SK-N-SH treated with all-trans-retinoic acid at 6 μM for 48 hours (cell line): Measurements from ENCODE around the gene GHRL.

Experiments used
- ATAC-seq: fragments of 200-7000 bp; cut with Tn5 transposase; 3 replicates; pipeline ENCODE4 v1.9.1; 2020; ENCODE audit warnings: mild to moderate bottlenecking, moderate library complexity
- ARNTL ChIP-seq: fragments of 450-650 bp; formaldehyde crosslinking; IDR thresholded peaks from 2 replicates; pipeline ENCODE4 v1.5.0; 2020; ENCODE audit warnings: low read depth, mild to moderate bottlenecking, moderate library complexity, borderline replicate concordance
- BACH2 ChIP-seq: fragments of 250-450 bp; sonication (Bioruptor Pico); IDR thresholded peaks from 2 replicates; pipeline ENCODE4 v1.9.0; 2021; ENCODE audit warnings: mild to moderate bottlenecking, borderline replicate concordance
- CSDC2 ChIP-seq: fragments of 250-450 bp; sonication (Bioruptor Pico); IDR thresholded peaks from 2 replicates; pipeline ENCODE4 v1.5.0; 2020; ENCODE audit warnings: mild to moderate bottlenecking, moderate library complexity
- ESRRG ChIP-seq: fragments of 250-450 bp; sonication (Bioruptor Pico); IDR thresholded peaks from 2 replicates; pipeline ENCODE4 v1.6.1; 2021; ENCODE audit warnings: mild to moderate bottlenecking
- ISL1 ChIP-seq: fragments of 250-450 bp; sonication (Bioruptor Pico); IDR thresholded peaks from 2 replicates; pipeline ENCODE4 v2.1.2; 2022; ENCODE audit warnings: mild to moderate bottlenecking, moderate library complexity
- PATZ1 ChIP-seq: fragments of 250-450 bp; sonication (Bioruptor Pico); IDR thresholded peaks from 2 replicates; pipeline ENCODE4 v1.8.0; 2020; ENCODE audit warnings: mild to moderate bottlenecking, moderate library complexity, borderline replicate concordance
- RARB ChIP-seq: fragments of 250-450 bp; sonication (Bioruptor Pico); IDR thresholded peaks from 2 replicates; pipeline ENCODE4 v1.8.0; 2021; ENCODE audit warnings: mild to moderate bottlenecking, moderate library complexity
- SNAI2 ChIP-seq: fragments of 250-450 bp; sonication (Bioruptor Pico); IDR thresholded peaks from 2 replicates; pipeline ENCODE4 v1.5.0; 2020; ENCODE audit warnings: mild to moderate bottlenecking, moderate library complexity
- TCF4 ChIP-seq: fragments of 250-450 bp; sonication (Bioruptor Pico); IDR thresholded peaks from 2 replicates; pipeline ENCODE4 v1.8.0; 2021; ENCODE audit warnings: mild to moderate bottlenecking, moderate library complexity, borderline replicate concordance
- TOX ChIP-seq: fragments of 250-450 bp; sonication (Bioruptor Pico); IDR thresholded peaks from 2 replicates; pipeline ENCODE4 v1.8.0; 2021; ENCODE audit warnings: mild to moderate bottlenecking, moderate library complexity, borderline replicate concordance
- ZC3H10 ChIP-seq: fragments of 250-450 bp; sonication (Bioruptor Pico); IDR thresholded peaks from 2 replicates; pipeline ENCODE4 v1.5.1; 2021; ENCODE audit warnings: mild to moderate bottlenecking, moderate library complexity
- ZFP3 ChIP-seq: fragments of 250-450 bp; sonication (Bioruptor Pico); IDR thresholded peaks from 2 replicates; pipeline ENCODE4 v1.5.0; 2020; ENCODE audit warnings: mild to moderate bottlenecking, moderate library complexity
- ZFP30 ChIP-seq: fragments of 450-650 bp; formaldehyde crosslinking; IDR thresholded peaks from 2 replicates; pipeline ENCODE4 v1.5.0; 2022; ENCODE audit warnings: mild to moderate bottlenecking, moderate library complexity
- ZNF70 ChIP-seq: fragments of 450-650 bp; formaldehyde crosslinking; IDR thresholded peaks from 2 replicates; pipeline ENCODE4 v1.5.0; 2020; ENCODE audit warnings: mild to moderate bottlenecking, moderate library complexity
- ZNF8 ChIP-seq: fragments of 450-650 bp; formaldehyde crosslinking; IDR thresholded peaks from 2 replicates; pipeline ENCODE4 v1.5.0; 2020; ENCODE audit warnings: mild to moderate bottlenecking, moderate library complexity
- TF ChIP-seq, protein P1 (sequence below): fragments of 250-450 bp; sonication (Bioruptor Pico); IDR thresholded peaks from 2 replicates; pipeline ENCODE4 v1.5.0; 2020; ENCODE audit warnings: mild to moderate bottlenecking, moderate library complexity
- TF ChIP-seq, protein P2 (sequence below): fragments of 250-450 bp; sonication (Bioruptor Pico); IDR thresholded peaks from 2 replicates; pipeline ENCODE4 v1.5.1; 2020; ENCODE audit warnings: low read depth, mild to moderate bottlenecking, moderate library complexity
- TF ChIP-seq, protein P3 (sequence below): fragments of 250-450 bp; sonication (Bioruptor Pico); IDR thresholded peaks from 2 replicates; pipeline ENCODE4 v1.8.0; 2021; ENCODE audit warnings: low read depth, mild to moderate bottlenecking, moderate library complexity, borderline replicate concordance
- TF ChIP-seq, protein P4 (sequence below): fragments of 250-450 bp; sonication (Bioruptor Pico); IDR thresholded peaks from 2 replicates; pipeline ENCODE4 v1.5.1; 2021; ENCODE audit warnings: mild to moderate bottlenecking, moderate library complexity

GHRL gene

GRCh38 chr3:10334042-10334441 is 41.3 kb upstream of the GHRL start:
- TF ChIP-seq ZC3H10 (CRISPR knock-in tag) (no peak), TCF4 (CRISPR knock-in tag) (no peak), SNAI2 (no peak), ZFP3 (CRISPR knock-in tag) (no peak), RARB (no peak), ISL1 (CRISPR knock-in tag) (no peak), CSDC2 (no peak)
- TF ChIP-seq, protein P1, sequence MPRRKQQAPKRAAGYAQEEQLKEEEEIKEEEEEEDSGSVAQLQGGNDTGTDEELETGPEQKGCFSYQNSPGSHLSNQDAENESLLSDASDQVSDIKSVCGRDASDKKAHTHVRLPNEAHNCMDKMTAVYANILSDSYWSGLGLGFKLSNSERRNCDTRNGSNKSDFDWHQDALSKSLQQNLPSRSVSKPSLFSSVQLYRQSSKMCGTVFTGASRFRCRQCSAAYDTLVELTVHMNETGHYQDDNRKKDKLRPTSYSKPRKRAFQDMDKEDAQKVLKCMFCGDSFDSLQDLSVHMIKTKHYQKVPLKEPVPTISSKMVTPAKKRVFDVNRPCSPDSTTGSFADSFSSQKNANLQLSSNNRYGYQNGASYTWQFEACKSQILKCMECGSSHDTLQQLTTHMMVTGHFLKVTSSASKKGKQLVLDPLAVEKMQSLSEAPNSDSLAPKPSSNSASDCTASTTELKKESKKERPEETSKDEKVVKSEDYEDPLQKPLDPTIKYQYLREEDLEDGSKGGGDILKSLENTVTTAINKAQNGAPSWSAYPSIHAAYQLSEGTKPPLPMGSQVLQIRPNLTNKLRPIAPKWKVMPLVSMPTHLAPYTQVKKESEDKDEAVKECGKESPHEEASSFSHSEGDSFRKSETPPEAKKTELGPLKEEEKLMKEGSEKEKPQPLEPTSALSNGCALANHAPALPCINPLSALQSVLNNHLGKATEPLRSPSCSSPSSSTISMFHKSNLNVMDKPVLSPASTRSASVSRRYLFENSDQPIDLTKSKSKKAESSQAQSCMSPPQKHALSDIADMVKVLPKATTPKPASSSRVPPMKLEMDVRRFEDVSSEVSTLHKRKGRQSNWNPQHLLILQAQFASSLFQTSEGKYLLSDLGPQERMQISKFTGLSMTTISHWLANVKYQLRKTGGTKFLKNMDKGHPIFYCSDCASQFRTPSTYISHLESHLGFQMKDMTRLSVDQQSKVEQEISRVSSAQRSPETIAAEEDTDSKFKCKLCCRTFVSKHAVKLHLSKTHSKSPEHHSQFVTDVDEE (CRISPR knock-in tag) = no peak

DNA sequence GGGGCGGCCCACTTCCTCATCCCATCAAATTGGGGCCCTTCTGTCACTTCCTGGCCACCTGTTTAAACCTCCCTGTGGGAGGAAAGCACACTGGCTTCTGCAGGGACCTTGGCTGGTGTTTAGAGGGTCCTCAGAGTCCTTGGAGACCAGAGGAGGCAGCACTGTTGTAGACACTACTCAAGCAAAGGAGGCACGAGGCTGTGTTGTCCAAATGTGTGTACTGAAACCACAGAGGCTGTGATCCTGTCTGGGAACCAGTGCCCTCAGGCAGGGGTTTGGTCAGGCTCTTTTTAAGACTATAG is 40.6 kb upstream of the GHRL start:
- no peak for TF ChIP-seq ESRRG (CRISPR knock-in tag)
- TF ChIP-seq ARNTL = no peak
- TF ChIP-seq TOX = no peak
- no peak for TF ChIP-seq TCF4 (CRISPR knock-in tag)
- TF ChIP-seq, protein P2, sequence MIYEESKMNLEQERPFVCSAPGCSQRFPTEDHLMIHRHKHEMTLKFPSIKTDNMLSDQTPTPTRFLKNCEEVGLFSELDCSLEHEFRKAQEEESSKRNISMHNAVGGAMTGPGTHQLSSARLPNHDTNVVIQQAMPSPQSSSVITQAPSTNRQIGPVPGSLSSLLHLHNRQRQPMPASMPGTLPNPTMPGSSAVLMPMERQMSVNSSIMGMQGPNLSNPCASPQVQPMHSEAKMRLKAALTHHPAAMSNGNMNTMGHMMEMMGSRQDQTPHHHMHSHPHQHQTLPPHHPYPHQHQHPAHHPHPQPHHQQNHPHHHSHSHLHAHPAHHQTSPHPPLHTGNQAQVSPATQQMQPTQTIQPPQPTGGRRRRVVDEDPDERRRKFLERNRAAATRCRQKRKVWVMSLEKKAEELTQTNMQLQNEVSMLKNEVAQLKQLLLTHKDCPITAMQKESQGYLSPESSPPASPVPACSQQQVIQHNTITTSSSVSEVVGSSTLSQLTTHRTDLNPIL = no peak
- TF ChIP-seq CSDC2 = no peak
- TF ChIP-seq ZFP30 (CRISPR knock-in tag) = no peak
- TF ChIP-seq, protein P3, sequence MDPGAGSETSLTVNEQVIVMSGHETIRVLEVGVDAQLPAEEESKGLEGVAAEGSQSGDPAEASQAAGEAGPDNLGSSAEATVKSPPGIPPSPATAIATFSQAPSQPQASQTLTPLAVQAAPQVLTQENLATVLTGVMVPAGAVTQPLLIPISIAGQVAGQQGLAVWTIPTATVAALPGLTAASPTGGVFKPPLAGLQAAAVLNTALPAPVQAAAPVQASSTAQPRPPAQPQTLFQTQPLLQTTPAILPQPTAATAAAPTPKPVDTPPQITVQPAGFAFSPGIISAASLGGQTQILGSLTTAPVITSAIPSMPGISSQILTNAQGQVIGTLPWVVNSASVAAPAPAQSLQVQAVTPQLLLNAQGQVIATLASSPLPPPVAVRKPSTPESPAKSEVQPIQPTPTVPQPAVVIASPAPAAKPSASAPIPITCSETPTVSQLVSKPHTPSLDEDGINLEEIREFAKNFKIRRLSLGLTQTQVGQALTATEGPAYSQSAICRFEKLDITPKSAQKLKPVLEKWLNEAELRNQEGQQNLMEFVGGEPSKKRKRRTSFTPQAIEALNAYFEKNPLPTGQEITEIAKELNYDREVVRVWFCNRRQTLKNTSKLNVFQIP = no peak
- TF ChIP-seq, protein P1 (CRISPR knock-in tag) = no peak
- no peak for TF ChIP-seq SNAI2
- TF ChIP-seq, protein P4, sequence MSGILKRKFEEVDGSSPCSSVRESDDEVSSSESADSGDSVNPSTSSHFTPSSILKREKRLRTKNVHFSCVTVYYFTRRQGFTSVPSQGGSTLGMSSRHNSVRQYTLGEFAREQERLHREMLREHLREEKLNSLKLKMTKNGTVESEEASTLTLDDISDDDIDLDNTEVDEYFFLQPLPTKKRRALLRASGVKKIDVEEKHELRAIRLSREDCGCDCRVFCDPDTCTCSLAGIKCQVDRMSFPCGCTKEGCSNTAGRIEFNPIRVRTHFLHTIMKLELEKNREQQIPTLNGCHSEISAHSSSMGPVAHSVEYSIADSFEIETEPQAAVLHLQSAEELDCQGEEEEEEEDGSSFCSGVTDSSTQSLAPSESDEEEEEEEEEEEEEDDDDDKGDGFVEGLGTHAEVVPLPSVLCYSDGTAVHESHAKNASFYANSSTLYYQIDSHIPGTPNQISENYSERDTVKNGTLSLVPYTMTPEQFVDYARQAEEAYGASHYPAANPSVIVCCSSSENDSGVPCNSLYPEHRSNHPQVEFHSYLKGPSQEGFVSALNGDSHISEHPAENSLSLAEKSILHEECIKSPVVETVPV (CRISPR knock-in tag) = no peak
- no peak for TF ChIP-seq ZNF70 (CRISPR knock-in tag)
- no peak for TF ChIP-seq BACH2 (CRISPR knock-in tag)
- no peak for TF ChIP-seq ZNF8
- TF ChIP-seq PATZ1 (CRISPR knock-in tag) = no peak
- ATAC-seq = no peak

More at GRCh38 chr3:10334042-10334441, 41.3 kb upstream of the GHRL start:
- ATAC-seq = no peak
